SU-DHL-6 (cell line): ENCODE results near the gene SH2B2.

Source experiments
- EZH2phosphoT487 ChIP-seq: fragments of 200-600 bp; sonication (generic), shearing (Covaris generic); conservative IDR thresholded peaks from 2 replicates; pipeline ENCODE4 v1.6.1; 2018; ENCODE audit warnings: mild to moderate bottlenecking, antibody characterized with exemption, low read length, moderate library complexity, mixed read lengths
- TF ChIP-seq, protein P1 (sequence below): fragments of 200-600 bp; sonication (generic); IDR thresholded peaks from one replicate; pipeline ENCODE4 v1.5.1; 2017; ENCODE audit warnings: antibody characterized with exemption, mild to moderate bottlenecking, low read length, moderate library complexity; ENCODE audit not compliant: insufficient read depth, poor library complexity, severe bottlenecking

DNA sequence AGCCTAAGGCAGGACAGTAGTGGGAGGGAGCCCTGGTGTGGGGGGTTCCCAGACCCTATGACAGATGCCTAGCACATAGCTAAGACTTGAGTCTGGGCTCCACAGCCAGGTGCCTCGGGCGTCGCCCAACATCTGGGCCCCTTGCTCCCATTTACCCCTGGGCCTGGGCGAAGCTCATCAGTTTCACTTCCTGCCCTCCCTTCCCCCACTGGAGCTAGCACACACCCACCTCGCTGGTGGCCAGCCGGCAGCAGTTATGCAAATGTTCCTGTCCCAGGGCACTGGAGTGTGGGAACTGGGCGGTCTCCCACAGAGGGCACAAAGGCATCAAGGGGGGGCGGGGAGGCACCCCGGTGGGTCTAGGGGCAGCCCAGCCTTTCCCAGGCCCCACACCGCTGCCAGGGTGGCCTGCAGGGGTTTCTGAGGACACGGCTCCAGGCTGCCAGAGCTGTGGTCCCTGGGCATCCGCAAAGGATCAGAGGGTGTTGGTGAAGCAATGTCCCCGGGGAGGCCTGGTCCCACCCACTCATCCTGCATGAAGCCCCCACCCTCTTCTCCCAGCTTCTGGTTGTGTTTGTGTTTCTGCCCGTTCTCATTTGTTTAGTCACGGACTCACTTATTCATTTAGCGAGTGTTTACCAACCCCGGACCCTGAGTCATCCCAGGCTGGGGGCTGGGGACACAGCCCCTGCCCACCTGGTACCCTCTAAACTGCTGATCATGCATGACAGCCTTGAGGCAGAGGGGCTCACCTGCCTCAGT is 20.4 kb downstream of the SH2B2 start:
- TF ChIP-seq, protein P1, sequence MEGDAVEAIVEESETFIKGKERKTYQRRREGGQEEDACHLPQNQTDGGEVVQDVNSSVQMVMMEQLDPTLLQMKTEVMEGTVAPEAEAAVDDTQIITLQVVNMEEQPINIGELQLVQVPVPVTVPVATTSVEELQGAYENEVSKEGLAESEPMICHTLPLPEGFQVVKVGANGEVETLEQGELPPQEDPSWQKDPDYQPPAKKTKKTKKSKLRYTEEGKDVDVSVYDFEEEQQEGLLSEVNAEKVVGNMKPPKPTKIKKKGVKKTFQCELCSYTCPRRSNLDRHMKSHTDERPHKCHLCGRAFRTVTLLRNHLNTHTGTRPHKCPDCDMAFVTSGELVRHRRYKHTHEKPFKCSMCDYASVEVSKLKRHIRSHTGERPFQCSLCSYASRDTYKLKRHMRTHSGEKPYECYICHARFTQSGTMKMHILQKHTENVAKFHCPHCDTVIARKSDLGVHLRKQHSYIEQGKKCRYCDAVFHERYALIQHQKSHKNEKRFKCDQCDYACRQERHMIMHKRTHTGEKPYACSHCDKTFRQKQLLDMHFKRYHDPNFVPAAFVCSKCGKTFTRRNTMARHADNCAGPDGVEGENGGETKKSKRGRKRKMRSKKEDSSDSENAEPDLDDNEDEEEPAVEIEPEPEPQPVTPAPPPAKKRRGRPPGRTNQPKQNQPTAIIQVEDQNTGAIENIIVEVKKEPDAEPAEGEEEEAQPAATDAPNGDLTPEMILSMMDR: no peak
- no peak for TF ChIP-seq EZH2phosphoT487
